HG03469 (cell line): ENCODE data around the gene CUL2.
"Not testable (repeated sequence)": the region's sequence is repeated elsewhere in the genome, so short reads cannot be mapped to it uniquely, and the experiment has no call there.

Source experiments
- ATAC-seq: cut with Tn5 transposase; IDR thresholded peaks from one replicate; pipeline ENCODE4 v1.9.1; 2021; ENCODE audit warnings: mild to moderate bottlenecking, moderate library complexity, moderate number of reproducible peaks; ENCODE audit not compliant: unreplicated experiment

The CUL2 gene

DNA sequence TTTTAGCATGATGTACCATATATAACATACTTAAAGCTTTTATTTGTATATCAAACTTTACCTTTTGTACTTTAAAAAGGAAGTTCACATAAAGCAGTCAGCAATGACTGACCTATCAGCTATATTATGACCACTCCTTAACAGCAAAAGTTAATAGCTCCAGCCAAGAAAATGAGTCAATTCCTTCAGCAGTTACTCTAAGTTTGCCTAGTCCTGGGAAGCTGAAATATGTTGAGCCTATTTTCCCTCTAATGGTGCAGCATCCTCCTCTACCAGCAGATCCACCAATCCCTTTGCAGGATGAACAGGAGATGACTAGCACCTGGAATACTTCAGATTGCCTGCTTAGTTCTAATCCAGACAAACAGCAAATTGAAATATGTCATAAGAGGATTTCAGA is 64.2 kb downstream of the CUL2 start:
- no peak for ATAC-seq

DNA sequence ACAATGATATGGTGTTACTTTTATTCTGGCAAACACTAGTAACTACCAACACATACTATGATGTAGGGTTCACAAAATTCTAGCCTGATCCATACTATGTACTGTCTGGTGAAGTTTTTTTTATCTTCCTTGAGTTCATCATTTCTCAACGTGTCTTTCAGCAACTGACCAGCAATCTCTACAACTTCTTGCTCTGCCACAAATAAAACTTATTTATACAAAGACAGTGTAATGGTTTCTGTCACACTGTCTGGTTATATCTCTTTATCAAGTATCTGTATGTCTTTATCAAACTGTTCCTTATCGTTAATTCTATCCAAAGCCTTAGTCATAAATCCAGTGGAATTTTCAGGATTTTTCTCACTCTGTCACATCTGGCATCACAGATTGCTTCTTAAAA is 69.7 kb downstream of the CUL2 start:
- no peak for ATAC-seq

DNA sequence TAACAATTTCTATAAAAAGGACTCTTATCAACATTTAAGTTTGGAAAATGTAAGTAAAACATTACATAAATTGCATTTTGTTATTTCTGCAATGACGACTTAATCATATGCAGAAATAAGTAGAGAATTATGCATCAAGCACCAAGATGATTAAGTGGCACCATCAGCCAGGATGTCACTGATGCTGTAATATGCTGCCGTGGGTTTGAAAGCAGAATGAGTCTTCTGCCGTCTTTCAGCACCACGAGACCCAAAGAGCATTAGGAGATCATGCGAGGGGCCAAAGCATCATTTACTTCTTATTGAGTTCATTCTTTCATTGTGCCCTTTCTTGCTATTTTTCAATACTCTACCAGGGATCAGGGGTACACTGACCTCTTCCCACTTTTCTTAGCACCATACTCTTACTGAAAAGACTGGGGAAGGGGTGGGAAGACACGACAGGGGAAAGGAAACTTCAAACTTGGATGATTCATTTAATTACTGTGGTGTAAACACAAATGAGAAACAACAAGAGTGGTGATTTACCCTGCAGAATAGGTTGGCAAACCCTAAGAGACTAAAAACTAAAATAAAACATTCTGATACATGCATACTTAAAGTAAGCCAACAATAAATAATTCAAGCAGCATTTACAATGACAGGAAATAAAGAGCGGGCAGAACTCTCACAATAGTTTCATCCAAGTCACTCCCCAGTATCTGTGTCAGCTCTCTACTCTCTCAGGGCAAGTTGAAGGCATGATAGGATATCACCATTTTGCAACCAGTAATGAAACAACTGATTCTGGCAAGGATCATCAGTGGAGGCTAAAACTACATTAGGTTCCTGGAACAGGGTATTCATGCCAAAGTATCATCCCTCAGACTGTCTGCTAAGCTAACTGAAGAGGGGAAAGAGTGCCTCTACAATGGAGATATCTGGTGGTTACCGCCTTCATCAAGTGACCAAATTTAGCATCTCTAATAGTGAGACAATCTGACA is 70.8 kb downstream of the CUL2 start:
- ATAC-seq = no peak

DNA sequence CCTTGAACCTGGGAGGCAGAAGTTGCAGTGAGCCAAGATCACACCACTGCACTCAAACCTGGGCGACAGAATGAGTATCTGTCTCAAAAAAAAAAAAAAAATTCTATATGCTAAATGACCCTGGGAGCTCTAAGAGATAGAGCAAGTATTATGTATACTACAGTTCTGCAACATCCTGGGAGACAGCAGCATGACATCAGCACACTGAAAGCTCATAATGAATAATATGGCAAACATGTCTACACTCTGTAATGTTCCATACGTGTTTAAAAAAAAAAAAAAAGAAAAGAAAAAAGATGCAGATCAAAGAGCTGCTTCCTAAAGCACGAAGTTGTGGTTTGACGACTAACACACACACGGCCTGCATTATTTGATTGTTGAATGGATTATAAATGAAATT is 72.5 kb downstream of the CUL2 start:
- ATAC-seq = no peak

DNA sequence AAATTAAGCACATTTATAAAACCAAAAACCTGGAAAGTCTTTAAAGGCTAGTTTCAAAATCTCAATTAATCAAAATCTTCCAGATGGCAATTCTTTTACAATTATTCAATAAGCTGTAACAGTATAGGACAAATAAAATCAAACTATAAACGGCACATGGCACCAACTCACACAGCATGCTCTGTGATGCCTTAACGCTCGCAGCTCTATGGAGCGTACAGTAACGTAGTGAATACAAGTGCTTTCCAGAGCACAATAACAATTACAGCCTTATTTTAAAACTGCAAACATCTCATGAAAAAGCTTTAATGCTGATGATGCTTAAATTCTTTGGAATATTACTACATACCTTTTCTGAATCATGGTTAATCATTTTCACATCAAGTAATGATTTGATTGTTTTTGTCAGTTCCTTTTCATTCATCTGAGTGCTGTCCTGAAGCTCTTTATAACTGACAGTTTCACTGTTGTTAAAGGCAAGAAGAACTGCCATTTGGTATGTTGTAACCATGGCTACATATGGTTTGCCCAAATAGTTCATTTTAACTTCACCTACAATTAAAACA is 74.2 kb downstream of the CUL2 start:
- no peak for ATAC-seq

DNA sequence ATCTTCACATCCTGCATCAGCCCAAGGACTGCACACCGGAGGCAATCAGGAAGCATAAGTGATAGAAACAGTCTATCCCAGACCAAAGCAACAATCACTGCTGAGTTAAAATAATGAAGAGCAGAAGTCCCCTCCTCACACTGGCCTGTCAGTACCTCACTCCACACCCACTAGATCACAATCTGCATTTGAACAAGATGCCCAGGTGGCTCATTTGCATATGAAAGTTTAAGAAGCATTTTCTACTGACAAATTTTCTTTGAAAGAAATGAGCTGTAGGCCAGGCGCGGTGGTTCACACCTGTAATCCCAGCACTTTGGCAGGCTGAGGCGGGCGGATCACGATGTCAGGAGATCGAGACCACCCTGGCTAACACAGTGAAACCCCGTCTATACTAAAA is 77.4 kb downstream of the CUL2 start:
- ATAC-seq = no peak

DNA sequence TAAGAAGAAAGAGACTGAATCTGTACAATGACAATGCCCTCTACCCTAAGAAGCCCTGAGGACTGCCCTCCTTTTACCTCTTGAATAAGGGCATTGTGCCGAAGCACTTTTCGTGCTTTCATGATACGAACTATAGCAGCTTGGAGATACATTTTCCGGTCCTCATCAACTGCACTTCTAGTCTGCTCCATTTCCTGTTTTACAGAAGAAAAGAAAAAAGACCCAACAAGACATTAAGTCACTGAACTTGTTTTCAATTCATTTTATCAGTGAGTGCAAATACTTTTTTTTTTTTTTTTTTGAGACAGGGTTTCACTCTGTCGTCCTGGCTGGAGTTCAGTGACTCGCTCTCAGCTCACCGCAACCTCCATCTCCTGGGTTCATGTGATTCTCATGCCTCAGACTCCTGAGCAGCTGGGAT is 78.4 kb downstream of the CUL2 start:
- no peak for ATAC-seq

DNA sequence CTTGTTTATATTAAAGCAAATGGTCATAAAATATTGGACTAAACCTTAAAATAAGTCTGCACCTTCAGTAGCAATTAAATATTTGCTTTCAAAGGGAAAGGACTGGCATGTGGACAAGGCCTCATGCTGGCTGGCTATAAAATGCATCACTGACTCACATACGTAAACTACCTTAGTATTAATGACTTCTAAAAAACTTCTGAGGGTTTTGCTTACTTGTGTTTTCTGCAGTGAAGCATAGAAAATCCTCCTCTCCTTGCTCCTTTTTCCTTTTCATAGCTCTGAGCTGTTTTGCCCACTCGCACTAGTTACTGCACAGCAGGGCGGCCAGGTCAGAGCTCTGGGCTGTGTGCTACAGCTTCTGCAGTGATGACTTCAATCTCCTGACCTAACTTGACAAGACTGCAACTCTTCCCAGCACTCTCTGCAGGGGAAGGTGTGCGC is 82.3 kb downstream of the CUL2 start:
- no peak for ATAC-seq

DNA sequence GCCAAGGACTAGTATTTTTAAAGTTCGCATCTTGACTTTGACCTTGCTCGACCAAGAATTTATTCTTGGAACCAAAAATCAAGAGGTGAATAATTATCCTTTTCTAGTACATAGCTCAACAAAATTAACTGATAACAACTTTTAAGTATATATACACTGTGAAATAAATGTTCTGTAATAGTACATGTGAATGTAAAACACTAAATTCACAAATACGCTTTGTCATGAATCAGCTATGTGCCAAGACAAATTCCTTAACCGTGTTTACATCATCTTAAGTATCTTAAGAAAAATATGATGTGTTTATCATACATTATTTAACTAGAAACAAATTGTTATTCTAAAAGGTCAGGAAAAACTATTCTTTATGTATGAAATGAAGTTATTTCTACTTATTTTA is 83.3 kb downstream of the CUL2 start:
- no peak for ATAC-seq

DNA sequence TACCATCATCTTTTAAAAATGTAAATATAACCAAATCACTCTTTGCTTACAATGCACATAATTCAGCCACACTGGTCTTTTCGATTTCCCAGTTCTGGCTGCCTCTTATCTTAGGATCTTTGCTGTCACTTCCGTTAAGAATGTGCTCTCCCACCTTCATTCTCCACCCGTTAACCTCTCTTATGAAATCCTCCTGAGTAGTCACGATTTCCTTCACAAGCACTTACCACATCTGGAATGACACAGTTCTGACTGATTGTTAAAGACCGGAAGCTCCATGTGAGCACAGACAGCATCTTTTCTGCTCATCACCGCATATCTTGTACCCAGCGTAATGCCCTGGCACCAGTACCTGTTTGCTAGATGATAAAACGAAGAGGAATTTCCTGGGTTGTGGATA is 84.3 kb downstream of the CUL2 start:
- no peak for ATAC-seq

DNA sequence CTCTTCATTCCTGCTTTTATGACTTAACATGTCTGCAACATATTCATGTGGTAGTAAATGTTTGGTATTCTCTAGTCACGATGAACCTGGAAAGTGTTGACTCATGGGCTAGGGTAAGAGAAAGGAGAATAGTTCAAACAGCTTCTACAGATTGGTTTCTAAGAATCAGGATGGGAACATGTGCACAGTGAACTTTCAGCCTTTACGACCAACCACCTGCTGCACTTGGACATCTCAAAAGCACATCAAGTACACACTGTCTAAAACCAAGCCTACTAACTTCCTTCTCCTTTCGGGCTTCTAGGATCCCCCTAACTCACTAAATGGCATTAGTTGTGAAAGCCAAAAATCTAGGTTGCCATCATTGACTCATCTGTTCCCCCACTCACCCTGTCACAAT is 85.5 kb downstream of the CUL2 start:
- ATAC-seq = no peak

DNA sequence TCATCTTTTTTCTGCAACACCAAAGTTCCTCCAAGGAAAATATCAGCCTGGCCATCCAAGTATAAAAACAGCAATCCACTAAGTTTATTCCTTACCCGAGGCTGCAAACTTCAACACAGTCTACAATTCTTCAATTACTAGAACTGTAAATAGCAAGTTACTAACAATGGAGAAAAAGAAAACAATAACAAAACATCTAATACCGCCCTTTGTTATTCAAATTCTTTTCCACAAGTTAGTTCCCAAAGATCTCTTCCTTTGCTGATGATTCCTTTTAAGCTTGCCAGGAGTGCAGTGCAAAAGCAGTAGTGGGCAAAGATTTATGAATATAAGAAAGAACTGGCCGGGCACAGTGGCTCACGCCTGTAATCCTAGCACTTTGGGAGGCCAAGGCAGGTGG is 86.2 kb downstream of the CUL2 start:
- ATAC-seq = no peak

DNA sequence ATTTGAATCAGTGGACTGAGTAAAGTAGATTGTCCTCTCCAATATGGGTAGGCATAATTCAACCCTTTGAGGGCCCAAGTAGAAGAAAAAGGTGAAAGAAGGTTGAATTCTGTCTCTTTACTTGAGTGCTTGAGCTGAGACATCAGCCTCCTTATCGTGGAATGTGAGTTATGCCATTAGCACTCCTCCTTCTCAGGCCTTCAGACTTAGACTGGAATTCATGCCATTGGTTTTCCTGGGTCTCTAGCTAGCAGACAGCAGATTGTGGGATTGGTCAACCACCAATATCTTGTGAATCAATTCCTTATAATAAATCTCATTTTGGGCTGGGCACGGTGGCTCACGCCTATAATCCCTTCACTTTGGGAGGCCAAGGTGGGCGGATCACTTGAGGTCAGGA is 89.2 kb downstream of the CUL2 start:
- no peak for ATAC-seq

DNA sequence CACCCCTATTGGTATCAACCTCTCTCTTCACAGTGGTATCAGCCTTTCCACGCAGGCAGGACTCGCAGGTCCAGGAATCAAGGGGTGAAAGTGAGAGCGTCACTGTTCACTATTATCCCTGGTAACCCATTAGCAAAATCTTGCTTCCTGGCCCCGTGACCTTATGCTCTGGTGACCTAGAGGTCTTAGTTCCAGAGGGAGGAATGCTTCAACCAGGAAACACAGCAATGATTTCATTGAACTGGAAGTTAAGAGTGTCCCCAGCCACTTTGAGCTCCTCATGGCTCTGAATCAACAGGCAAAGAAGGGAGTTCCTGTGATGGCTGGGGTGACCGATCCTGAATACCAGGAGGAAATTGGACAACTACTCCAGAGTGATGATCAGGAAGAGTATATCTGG is 90.6 kb downstream of the CUL2 start:
- no peak for ATAC-seq

DNA sequence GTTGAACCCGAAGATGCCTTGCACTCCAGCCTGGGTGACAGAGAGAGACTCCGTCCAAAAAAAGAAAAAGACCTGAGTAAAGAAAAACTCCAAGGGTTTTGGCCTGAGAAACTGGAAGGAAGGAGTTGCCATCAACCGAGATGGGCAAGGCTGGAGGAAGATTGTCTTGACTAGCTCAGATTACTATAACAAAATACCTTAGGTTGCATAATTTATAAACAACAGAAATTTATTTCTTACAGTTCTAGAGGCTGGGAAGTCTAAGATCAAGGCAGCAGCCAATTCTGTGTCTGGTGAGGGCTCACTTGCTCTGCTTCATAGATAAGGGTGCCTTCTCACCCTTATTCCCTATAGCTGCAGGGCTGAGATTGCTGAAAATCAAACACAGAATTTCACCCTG is 91.2 kb downstream of the CUL2 start:
- ATAC-seq = no peak

DNA sequence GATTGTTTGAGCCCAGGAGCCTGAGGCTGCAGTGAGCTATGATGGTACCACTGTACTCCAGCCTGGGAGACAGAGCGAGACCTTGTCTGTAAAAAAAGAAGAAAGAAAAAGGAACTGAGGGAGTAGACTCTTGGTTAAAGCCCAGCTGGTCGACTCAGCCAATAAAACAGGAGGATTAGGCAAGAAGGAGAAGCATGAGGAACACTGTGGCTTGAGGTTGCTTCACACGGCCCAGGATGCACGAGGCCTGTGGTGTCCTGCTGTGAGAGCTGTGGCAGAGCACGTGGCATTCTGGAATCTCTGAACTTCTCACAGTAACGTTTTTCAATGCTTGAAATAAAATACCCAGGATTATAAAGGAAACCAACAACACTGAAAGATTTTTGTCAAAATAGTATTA is 93.3 kb downstream of the CUL2 start:
- ATAC-seq = no peak

DNA sequence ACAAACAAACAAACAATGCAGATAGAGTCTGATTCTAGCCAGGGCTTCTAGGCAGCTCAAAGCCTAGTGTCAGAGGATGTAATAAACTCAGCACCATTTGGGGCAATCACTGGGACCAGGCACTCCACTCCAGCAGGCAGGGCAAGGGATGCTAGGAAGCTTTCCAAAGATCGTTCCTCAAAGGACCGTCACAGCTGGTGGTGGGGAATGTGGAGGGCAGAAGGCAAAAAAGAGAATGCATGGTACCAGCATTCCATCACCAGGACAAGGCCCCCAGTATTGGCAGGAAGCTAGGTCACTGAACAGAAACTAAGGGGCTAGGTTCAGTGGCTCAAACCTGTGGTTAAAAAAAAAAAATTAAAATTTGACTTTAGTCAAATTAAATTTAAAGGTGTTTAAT is 94.2 kb downstream of the CUL2 start:
- no peak for ATAC-seq

DNA sequence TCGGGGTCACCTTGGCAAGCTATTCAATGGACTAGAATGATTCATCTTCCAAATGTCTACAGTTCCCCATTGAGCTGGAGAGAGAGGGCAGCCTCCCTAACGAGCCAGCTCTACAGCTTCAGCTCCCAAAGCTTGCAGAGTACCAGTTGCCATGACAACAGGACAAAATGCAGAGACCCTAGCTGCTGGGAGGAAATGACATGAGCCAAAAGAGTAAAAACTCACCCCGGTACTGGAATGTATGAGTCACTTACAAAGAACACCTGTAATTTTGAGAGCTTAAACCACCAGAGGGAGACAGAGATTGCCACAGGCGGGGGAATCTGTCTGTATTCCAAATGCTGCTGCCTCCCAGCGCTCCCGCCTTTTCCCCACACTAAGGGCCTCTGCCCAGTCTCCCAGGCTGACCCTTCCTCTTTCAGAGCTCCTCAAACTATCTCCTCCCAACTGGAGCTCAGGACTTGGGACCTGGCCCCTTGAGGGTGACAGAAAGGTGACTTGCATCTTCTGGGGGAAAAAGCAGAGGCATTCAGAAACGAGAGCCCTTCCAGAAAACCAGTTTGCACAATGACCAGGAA is 95.5 kb downstream of the CUL2 start:
- peak; percentile 92 for ATAC-seq

DNA sequence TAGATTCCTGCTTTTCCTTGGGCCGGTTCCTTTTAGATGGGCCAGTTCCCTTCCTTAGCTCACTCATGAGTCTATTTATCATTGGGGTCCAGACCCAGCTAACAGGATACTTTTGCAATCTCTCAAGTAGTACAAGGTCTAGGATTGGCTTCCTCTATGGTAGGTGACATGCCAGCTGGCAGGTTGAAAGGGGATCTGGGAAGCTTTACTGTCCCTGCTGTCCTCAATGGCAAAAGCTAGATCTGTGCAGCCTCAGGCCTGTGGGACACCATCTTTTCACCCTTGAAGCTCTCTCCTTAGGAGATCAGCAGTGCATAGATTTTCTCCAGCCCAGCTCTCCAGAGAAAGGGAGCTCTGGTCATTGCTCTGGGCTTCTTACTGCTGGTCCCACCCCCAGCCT is 96.4 kb downstream of the CUL2 start:
- ATAC-seq = no peak

DNA sequence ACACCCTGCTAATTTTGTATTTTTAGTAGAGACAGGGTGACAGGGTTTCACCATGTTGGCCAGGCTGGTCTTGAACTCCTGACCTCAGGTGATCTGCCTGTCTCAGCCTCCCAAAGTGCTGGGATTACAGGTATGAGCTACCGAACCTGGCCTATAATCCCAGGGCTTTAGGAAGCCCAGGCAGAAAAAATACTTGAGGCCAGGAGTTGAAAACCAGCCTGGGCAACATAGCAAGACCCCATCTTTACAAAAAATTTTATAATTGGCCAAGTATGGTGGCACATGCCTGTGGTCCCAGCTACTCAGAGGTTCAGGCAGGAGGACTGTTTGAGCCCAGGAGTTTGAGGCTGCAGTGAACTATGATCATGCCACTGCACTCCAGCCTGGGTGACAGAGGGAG is 99.0 kb downstream of the CUL2 start:
- not testable (repeated sequence) for ATAC-seq

DNA sequence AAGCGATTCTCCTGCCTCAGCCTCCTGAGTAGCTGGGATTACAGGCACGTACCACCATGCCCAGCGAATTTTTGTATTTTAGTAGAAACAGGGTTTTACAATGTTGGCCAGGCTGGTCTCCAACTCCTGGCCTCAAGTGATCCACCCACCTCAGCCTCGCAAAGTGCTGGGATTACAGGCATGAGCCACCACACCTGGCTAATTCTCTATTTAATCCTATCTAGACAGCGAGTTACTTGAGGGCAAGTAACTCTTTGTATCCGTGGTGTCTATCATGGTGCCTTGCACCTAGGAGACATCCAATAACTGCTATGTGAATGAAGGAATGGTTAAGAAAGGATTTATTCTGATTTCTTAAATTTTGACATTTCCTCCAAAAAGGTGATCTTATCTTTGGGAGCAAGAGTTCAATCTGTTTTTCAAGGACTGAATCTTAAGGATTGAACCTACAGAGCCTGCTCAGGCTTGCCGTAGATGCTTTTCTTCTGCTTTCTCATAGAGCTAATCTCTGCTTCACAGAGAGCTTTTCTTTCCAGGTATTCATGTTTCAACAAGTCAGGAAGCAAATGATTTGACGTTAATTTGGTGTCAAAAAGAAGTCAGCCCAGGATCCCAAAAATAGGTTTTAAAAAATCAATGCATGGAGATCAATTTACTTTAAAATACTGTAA is 101.6 kb downstream of the CUL2 start:
- ATAC-seq = no peak

DNA sequence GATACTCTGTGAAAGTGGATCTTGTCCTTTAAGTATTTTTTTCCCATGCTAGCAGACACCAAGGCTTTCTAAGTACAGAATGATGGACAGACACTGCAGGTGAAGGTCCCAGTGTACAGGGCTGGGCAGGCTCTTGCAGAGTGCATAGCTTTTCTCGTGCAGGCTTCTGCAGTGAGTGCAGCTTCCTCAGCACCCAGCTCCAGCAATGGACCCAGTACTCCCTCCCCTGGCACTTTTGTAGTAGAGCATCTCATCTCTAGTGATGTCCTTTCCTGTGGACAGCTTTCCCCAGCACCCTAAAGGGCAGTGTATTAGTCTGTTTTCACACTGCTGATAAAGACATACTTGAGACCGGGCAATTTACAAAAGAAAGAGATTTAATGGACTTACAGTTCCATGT is 104.3 kb downstream of the CUL2 start:
- no peak for ATAC-seq
